Astrocyte of the spinal cord (primary cell): ENCODE measurements around the gene PPM1H.
"Not testable (repeated sequence)": the region's sequence is repeated elsewhere in the genome, so short reads cannot be mapped to it uniquely, and the experiment has no call there.

Experiments
- DNase-seq: peaks from one replicate; pipeline ENCODE4 v3.0.0; 2011; ENCODE audit warnings: low read depth, low spot score
- H3K4me3 ChIP-seq: 2 replicates; pipeline ENCODE4 v1.5.1; 2011; ENCODE audit warnings: low read depth, mild to moderate bottlenecking, low read length, moderate library complexity
- in situ Hi-C: cut with HindIII; loops from 2 replicates; pipeline ENCODE4 v1.10.0; 2017; ENCODE audit warnings: low sequenced_read_pairs
- TF ChIP-seq, protein P1 (sequence below): IDR thresholded peaks from 2 replicates; pipeline ENCODE4 v1.5.1; 2012; ENCODE audit warnings: low read depth, mild to moderate bottlenecking, low read length, inconsistent platforms

PPM1H gene

DNA sequence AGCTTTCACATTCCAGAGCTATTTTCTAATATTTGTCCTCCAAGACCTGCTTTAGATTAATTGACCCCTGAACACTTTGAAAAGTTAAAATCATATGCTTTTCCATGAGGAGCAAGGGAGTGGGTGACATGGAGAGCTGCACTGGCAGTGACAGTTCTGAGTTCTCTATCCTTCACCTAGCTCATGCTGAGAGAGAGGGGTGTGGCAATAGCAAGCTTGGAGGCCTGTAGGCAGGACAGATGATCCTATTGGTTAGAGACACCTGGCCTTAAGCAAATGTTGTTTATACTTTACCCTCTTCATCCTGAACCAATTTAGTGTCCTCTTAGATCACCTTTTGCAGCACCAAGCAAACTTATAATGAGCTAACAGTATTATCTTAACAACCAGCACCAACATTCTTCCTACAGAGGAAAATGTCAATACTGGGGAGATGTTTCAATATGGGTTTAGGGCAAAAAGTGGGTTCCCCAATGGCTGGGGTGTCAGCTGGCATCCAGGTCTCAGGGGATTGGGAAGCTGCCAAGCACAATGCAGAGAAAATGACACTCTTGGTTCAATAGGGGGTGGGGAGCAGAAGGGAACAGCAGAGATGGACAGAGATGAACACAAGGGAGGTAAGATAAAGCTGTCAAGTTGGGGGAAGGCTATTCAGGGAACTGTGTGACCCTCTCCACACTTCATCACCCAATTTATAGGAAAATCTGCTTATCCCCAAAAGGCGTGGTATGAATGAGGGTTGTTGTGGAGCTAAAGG is 37.0 kb upstream of the PPM1H start:
- TF ChIP-seq, protein P1, sequence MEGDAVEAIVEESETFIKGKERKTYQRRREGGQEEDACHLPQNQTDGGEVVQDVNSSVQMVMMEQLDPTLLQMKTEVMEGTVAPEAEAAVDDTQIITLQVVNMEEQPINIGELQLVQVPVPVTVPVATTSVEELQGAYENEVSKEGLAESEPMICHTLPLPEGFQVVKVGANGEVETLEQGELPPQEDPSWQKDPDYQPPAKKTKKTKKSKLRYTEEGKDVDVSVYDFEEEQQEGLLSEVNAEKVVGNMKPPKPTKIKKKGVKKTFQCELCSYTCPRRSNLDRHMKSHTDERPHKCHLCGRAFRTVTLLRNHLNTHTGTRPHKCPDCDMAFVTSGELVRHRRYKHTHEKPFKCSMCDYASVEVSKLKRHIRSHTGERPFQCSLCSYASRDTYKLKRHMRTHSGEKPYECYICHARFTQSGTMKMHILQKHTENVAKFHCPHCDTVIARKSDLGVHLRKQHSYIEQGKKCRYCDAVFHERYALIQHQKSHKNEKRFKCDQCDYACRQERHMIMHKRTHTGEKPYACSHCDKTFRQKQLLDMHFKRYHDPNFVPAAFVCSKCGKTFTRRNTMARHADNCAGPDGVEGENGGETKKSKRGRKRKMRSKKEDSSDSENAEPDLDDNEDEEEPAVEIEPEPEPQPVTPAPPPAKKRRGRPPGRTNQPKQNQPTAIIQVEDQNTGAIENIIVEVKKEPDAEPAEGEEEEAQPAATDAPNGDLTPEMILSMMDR, result no peak
- in situ Hi-C loops, result no loop called here
- DNase-seq, result no peak
- no peak overlapping the region for H3K4me3 ChIP-seq

DNA sequence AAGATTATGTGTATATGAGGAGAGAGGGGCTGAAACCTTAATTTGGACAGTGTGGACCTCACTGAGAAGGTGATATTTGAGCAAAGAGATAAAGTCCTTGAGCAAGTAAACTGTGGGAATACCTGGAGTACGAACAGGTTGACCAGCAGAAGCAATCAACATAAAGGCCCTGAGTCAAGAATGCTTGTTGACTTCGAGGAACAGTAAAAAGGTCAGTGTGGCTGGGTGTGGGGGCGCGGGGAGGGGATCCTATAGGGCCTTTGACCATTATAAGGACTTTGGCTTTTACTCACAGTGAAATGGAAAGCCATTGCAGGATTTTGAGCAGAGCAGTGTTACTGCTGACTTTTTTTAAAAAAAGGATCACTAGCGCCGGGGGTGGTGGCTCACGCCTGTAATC is 34.7 kb upstream of the PPM1H start:
- TF ChIP-seq, protein P1, result no peak
- no peak overlapping the region for H3K4me3 ChIP-seq
- no peak for DNase-seq
- in situ Hi-C loops, result no loop called here

DNA sequence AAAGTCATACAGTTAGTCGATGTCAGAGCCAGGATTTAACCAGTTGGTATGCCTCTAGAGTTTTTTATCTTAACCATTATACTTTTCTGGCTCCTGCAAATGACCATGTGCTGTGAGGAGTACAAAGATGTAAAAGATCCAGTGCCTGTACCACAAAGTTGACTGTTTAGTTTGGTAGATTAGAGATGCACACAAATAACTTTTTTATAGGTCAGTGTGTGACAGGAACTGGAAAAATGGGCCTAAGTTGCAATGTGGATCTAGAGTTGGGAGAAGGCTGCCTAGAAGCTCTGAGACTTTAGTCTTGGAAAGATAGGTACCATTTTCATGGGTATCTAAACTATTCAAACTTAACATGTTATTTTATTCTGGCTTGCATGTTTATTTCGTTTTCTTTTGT is 32.8 kb upstream of the PPM1H start:
- TF ChIP-seq, protein P1, result no peak
- no peak overlapping the region for H3K4me3 ChIP-seq
- no peak for DNase-seq
- in situ Hi-C loops, result no loop called here

DNA sequence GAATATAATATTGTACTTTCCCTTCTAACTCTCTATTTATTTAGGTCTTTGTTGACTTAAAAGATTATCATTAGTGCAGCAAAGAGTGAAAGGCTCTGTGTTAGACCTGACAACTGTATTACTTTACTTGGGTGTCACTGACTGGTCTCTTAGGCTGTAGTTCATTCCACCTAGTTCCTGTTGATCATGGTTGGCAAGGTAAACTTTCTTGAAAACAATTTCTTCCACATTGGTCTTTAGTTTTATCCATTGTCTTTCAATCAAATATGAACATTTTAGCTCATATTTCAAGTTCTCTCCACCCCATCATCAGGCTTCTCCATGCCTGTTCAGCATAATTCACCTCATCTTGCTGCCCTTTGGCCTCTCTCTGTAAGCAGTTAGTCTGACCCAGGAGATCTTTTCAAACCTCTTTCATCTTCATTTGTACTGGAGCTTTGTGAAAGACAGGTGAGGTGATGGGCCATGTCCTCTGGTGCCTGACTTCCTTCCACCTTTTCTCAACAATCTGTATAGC is 32.1 kb upstream of the PPM1H start:
- in situ Hi-C loops, result no loop called here
- TF ChIP-seq, protein P1, result no peak
- no peak overlapping the region for H3K4me3 ChIP-seq
- no peak for DNase-seq

DNA sequence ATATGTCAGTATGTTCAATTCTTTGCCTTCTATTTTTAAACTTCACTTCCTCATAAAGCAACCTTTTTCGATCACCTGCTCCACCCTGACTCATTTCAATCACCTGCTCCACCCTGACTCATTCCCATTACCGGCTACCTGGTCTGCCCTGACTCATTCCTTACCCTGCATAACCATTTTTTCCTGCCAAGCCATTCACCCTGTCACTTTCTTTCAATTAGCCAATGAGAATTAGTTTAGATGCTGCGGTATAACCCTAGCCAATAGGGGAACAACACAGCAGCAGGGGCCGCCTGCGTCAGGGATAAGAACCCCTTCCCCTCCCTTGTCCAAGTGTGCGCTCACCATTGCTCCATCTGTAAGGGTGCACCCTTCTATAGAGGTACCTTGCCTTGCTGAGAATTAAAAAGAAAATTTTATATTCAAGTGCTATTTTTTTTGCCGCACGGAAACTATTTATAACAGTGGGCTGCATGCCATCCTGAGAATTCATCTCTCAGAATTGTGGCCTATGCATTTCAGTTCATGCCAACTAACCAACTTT is 31.6 kb upstream of the PPM1H start:
- H3K4me3 ChIP-seq, in situ Hi-C loops, DNase-seq: not testable (repeated sequence)

DNA sequence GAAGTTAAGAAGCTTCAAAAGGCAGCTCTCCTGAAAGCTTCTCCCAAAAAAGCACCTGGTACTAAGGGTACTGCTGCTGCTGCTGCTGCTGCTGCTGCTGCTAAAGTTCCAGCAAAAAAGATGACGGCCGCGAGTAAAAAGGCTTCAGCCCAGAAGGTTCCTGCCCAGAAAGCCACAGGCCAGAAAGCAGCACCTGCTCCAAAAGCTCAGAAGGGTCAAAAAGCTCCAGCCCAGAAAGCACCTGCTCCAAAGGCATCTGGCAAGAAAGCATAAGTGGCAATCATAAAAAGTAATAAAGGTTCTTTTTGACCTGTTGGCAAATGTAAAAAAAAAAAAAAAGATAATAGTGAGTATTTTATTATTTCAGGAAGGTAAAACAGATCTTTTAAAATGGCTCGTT is 30.8 kb upstream of the PPM1H start:
- H3K4me3 ChIP-seq, in situ Hi-C loops, DNase-seq: not testable (repeated sequence)

DNA sequence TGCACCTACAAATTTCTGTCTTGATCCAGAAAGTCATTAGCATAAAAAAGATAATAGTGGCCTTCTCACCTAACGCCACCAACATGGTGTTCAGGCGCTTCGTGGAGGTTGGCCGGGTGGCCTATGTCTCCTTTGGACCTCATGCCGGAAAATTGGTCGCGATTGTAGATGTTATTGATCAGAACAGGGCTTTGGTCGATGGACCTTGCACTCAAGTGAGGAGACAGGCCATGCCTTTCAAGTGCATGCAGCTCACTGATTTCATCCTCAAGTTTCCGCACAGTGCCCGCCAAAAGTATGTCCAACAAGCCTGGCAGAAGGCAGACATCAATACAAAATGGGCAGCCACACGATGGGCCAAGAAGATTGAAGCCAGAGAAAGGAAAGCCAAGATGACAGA is 30.3 kb upstream of the PPM1H start:
- DNase-seq, H3K4me3 ChIP-seq, in situ Hi-C loops: not testable (repeated sequence)

DNA sequence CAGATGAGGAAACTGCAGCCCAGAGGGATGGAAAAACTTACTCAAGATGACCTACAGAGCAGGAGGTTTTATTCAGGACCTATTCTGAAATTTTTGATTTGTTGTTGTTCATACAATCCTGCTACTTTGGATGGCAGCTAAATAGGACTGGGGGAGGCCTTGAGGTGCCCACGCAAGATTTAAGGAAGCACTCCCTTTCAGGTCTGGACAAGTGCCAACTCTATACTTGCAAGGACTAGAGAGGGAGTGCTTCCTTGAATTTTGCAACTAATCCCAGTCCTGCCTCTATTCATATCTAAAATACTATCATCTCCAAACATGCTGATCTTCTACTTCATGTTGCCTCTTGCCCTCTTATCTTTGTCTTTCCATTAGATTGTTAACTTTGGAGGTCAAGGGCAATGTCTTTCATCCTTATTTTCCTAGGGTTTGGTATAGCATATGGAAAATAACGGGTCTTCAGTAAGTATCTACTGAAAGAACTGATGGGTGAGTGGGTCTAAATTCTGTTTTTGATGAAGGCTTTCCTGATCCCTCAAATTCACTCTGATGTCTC is 28.6 kb upstream of the PPM1H start:
- no peak overlapping the region for H3K4me3 ChIP-seq
- TF ChIP-seq, protein P1, result no peak
- in situ Hi-C loops, result no loop called here
- DNase-seq, result no peak
